ENCODE measurements around the gene RCE1. TPM values are rescaled to one million over a fixed set of nuclear protein-coding genes. Genes with fewer than 3 reads are reported as not detected.

The RCE1 gene
- total and polyA plus RNA-seq, 2 experiments from 2014 or later: 19.8 to 41.4 TPM

- no peaks in the 10 kb centered on the region for H3K36me3 ChIP-seq (replicated peaks; ENCODE audit: insufficient read depth, low read depth)
Measured at GRCh38 chr11:66866511-66866986, 23.3 kb downstream of the RCE1 start.

GRCh38 chr11:66867425-66868040, 24.3 kb downstream of the RCE1 start:
- Histone ChIP-seq H3K27me3 (no peaks in the 10 kb centered on the region), H3K36me3 (replicated peaks; ENCODE audit: insufficient read depth, low read depth) (no peaks in the 10 kb centered on the region), H2AFZ (no peak overlapping the region), H3K9me3 (ENCODE audit: low read depth) (no peaks in the 10 kb centered on the region), H3K79me2 (no peaks in the 10 kb centered on the region), H3K9me2 (replicated peaks; ENCODE audit: insufficient read depth) (no peaks in the 10 kb centered on the region), H3K4me1 (ENCODE audit: insufficient read depth) (no peaks in the 10 kb centered on the region), H3K4me2 (no peak overlapping the region), H3K27ac (no peak overlapping the region), H3K4me3 (no peak overlapping the region), H4K20me1 (ENCODE audit: insufficient read depth, poor library complexity, severe bottlenecking) (no peaks in the 10 kb centered on the region)
- TF ChIP-seq EZH2 (IDR thresholded peaks at IDR 0.05; ENCODE audit: borderline replicate concordance) (no peak), EZH2phosphoT487 (IDR thresholded peaks at IDR 0.05; ENCODE audit: low read depth, severe bottlenecking, unreplicated experiment) (no peak)
- TF ChIP-seq, protein P1, sequence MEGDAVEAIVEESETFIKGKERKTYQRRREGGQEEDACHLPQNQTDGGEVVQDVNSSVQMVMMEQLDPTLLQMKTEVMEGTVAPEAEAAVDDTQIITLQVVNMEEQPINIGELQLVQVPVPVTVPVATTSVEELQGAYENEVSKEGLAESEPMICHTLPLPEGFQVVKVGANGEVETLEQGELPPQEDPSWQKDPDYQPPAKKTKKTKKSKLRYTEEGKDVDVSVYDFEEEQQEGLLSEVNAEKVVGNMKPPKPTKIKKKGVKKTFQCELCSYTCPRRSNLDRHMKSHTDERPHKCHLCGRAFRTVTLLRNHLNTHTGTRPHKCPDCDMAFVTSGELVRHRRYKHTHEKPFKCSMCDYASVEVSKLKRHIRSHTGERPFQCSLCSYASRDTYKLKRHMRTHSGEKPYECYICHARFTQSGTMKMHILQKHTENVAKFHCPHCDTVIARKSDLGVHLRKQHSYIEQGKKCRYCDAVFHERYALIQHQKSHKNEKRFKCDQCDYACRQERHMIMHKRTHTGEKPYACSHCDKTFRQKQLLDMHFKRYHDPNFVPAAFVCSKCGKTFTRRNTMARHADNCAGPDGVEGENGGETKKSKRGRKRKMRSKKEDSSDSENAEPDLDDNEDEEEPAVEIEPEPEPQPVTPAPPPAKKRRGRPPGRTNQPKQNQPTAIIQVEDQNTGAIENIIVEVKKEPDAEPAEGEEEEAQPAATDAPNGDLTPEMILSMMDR (IDR thresholded peaks at IDR 0.05; ENCODE audit: poor library complexity): no peak
- WGBS (ENCODE audit: low lambda C conversion rate, missing lambda C conversion rate): 86% methylated on average over 14 of the region's 14 CpGs
- no peak for DNase-seq (ENCODE audit: low spot score)

More at GRCh38 chr11:66866511-66866986, 23.3 kb downstream of the RCE1 start:
- H2AFZ ChIP-seq: no peak overlapping the region
- 94% methylated on average over 7 of the region's 7 CpGs for WGBS (ENCODE audit: low lambda C conversion rate, missing lambda C conversion rate)
- TF ChIP-seq, protein P1 (IDR thresholded peaks at IDR 0.05; ENCODE audit: poor library complexity): no peak
- TF ChIP-seq EZH2 (IDR thresholded peaks at IDR 0.05; ENCODE audit: borderline replicate concordance): no peak
- TF ChIP-seq EZH2phosphoT487 (IDR thresholded peaks at IDR 0.05; ENCODE audit: low read depth, severe bottlenecking, unreplicated experiment): no peak
- H3K9me2 ChIP-seq (replicated peaks; ENCODE audit: insufficient read depth): no peaks in the 10 kb centered on the region
- no peaks in the 10 kb centered on the region for H4K20me1 ChIP-seq (ENCODE audit: insufficient read depth, poor library complexity, severe bottlenecking)
- H3K9me3 ChIP-seq (ENCODE audit: low read depth): no peaks in the 10 kb centered on the region
- no peaks in the 10 kb centered on the region for H3K27me3 ChIP-seq
- no peak overlapping the region for H3K27ac ChIP-seq
- H3K4me2 ChIP-seq: no peak overlapping the region
- H3K4me1 ChIP-seq (ENCODE audit: insufficient read depth): no peaks in the 10 kb centered on the region
- no peak overlapping the region for H3K4me3 ChIP-seq
- no peak for DNase-seq (ENCODE audit: low spot score)
- H3K79me2 ChIP-seq: no peaks in the 10 kb centered on the region

DNA sequence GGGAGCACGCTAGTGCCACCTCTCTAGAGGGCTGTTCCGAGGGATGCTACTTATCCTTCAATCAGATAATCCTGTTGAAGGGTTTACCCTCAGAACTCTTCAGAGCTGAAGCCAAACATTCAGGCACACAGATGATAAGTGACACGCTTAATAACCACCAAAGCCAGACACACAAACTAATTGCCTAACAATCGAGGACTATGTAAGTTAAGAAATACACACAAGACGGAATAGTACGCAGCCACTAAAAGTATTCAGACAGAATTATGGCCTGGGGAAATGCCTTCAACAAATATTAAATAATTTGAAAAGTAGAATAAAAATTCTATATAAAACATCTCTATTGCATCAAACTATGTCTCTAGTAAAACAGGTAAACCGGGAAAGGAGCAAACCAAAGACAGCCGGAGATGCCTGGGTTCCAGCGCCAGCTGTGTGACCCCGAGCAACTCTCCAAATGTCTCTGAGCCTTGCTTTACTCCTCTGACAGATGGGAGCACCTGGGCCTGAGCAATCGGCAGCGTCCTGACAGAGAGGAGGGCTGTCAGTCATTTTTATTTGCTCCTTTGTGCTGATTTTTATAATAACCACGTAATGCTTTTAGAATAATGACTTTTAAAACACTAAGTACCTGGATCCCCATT, 25.0 kb downstream of the RCE1 start:
- H3K36me3 ChIP-seq (replicated peaks; ENCODE audit: insufficient read depth, low read depth): no peaks in the 10 kb centered on the region
- no peaks in the 10 kb centered on the region for H4K20me1 ChIP-seq (ENCODE audit: insufficient read depth, poor library complexity, severe bottlenecking)
- no peaks in the 10 kb centered on the region for H3K79me2 ChIP-seq
- H3K4me2 ChIP-seq: no peak overlapping the region
- 94% methylated on average over 13 of the region's 13 CpGs for WGBS (ENCODE audit: low lambda C conversion rate, missing lambda C conversion rate)
- no peaks in the 10 kb centered on the region for H3K27me3 ChIP-seq
- H3K9me3 ChIP-seq (ENCODE audit: low read depth): no peaks in the 10 kb centered on the region
- no peak for DNase-seq (ENCODE audit: low spot score)
- H3K27ac ChIP-seq: no peak overlapping the region
- H3K9me2 ChIP-seq (replicated peaks; ENCODE audit: insufficient read depth): no peaks in the 10 kb centered on the region
- TF ChIP-seq EZH2 (IDR thresholded peaks at IDR 0.05; ENCODE audit: borderline replicate concordance) (no peak), EZH2phosphoT487 (IDR thresholded peaks at IDR 0.05; ENCODE audit: low read depth, severe bottlenecking, unreplicated experiment) (no peak)
- TF ChIP-seq, protein P1 (IDR thresholded peaks at IDR 0.05; ENCODE audit: poor library complexity): no peak
- no peak overlapping the region for H3K4me3 ChIP-seq
- H2AFZ ChIP-seq: no peak overlapping the region
- no peaks in the 10 kb centered on the region for H3K4me1 ChIP-seq (ENCODE audit: insufficient read depth)
